ENCODE results near the gene FAM47E.

Gene FAM47E

GRCh38 chr4:76251441-76252270, at the start of gene FAM47E:
FAM47E (plus strand) TSS chr4:76251721; CDS start chr4:76251747, 26 bp downstream.
- Histone ChIP-seq H3K4me3 (ENCODE audit: low read depth, low read length) (peak within 1 kb of the TSS; percentile 53), H3K36me3 (replicated peaks) (no peaks in the 10 kb centered on the region), H3K27ac (no peak within 1 kb of the TSS), H3K27me3 (replicated peaks) (peaks cover 42% of the 10 kb centered on the region)
- peak; percentile 27 for DNase-seq
- in situ Hi-C loops (cut with HindIII; ENCODE audit: low pct_ligation_motif_present, low sequenced_read_pairs) = no loop called here
- peak; percentile 19 for TF ChIP-seq CTCF (IDR thresholded peaks at IDR 0.05; ENCODE audit: low read depth, low read length, missing control alignments)

- H3K4me3 ChIP-seq (ENCODE audit: low read depth, low read length) = no peak overlapping the region
- in situ Hi-C loops (cut with HindIII; ENCODE audit: low pct_ligation_motif_present, low sequenced_read_pairs) = no loop called here
- no peak overlapping the region for H3K27ac ChIP-seq
- no peaks in the 10 kb centered on the region for H3K36me3 ChIP-seq (replicated peaks)
- no peak for TF ChIP-seq CTCF (IDR thresholded peaks at IDR 0.05; ENCODE audit: low read depth, low read length, missing control alignments)
- DNase-seq = no peak
- H3K27me3 ChIP-seq (replicated peaks) = no peaks in the 10 kb centered on the region
Observed at GRCh38 chr4:76203541-76203940, 48.0 kb upstream of the FAM47E start.

- no peak overlapping the region for H3K4me3 ChIP-seq (ENCODE audit: low read depth, low read length)
- H3K27me3 ChIP-seq (replicated peaks) = no peaks in the 10 kb centered on the region
- in situ Hi-C loops (cut with HindIII; ENCODE audit: low pct_ligation_motif_present, low sequenced_read_pairs) = no loop called here
- no peaks in the 10 kb centered on the region for H3K36me3 ChIP-seq (replicated peaks)
- DNase-seq = no peak
- no peak overlapping the region for H3K27ac ChIP-seq
- no peak for TF ChIP-seq CTCF (IDR thresholded peaks at IDR 0.05; ENCODE audit: low read depth, low read length, missing control alignments)
Observed at GRCh38 chr4:76204936-76205335, 46.6 kb upstream of the FAM47E start.

GRCh38 chr4:76205476-76205875, 46.0 kb upstream of the FAM47E start:
- in situ Hi-C loops (cut with HindIII; ENCODE audit: low pct_ligation_motif_present, low sequenced_read_pairs) = no loop called here
- DNase-seq = no peak
- Histone ChIP-seq H3K27me3 (replicated peaks) (no peaks in the 10 kb centered on the region), H3K27ac (no peak overlapping the region), H3K36me3 (replicated peaks) (no peaks in the 10 kb centered on the region), H3K4me3 (ENCODE audit: low read depth, low read length) (no peak overlapping the region)
- no peak for TF ChIP-seq CTCF (IDR thresholded peaks at IDR 0.05; ENCODE audit: low read depth, low read length, missing control alignments)

GRCh38 chr4:76206222-76206942, 45.1 kb upstream of the FAM47E start:
- TF ChIP-seq CTCF (IDR thresholded peaks at IDR 0.05; ENCODE audit: low read depth, low read length, missing control alignments) = no peak
- H3K36me3 ChIP-seq (replicated peaks) = no peaks in the 10 kb centered on the region
- no peak overlapping the region for H3K4me3 ChIP-seq (ENCODE audit: low read depth, low read length)
- H3K27ac ChIP-seq = peak overlapping the region; percentile 10
- peak; percentile 38 for DNase-seq
- in situ Hi-C loops (cut with HindIII; ENCODE audit: low pct_ligation_motif_present, low sequenced_read_pairs) = no loop called here
- H3K27me3 ChIP-seq (replicated peaks) = no peaks in the 10 kb centered on the region
